Gastroesophageal sphincter (tissue), 4 donors: ENCODE results near the gene DENND5B. TPM values are rescaled to one million over a fixed set of nuclear protein-coding genes. Genes with fewer than 3 reads are reported as not detected.
"Not testable (repeated sequence)": the region's sequence is repeated elsewhere in the genome, so short reads cannot be mapped to it uniquely, and the experiment has no call there.

Source experiments
- ATAC-seq: fragments of 150-250 bp; one replicate; pipeline ENCODE4 v1.9.1; 2016; ENCODE audit warnings: mild to moderate bottlenecking, moderate library complexity
- H3K27ac ChIP-seq, 4 donors: fragments of 200-600 bp; sonication (generic) in 3 of 4; 1 replicate in 3 of 4; 2 replicates in 1 of 4; pipeline ENCODE4 v1.5.1; 2016 to 2019
- H3K27me3 ChIP-seq: fragments of 200-600 bp; sonication (generic); one replicate; pipeline ENCODE4 v1.5.1; 2019
- H3K36me3 ChIP-seq, 2 donors: fragments of 200-600 bp; sonication (generic); one replicate each; pipeline ENCODE4 v1.5.1; 2019; ENCODE audit warnings: control low read depth in 1 of 2
- H3K4me1 ChIP-seq, 3 donors: fragments of 200-600 bp; sonication (generic); 1 replicate in 2 of 3; 2 replicates in 1 of 3; pipeline ENCODE4 v1.5.1; 2016 to 2019; ENCODE audit warnings: control low read depth in 2 of 3
- H3K4me3 ChIP-seq, 2 donors: fragments of 200-600 bp; sonication (generic); one replicate each; pipeline ENCODE4 v1.5.1; 2019; ENCODE audit warnings: mild to moderate bottlenecking in 1 of 2, moderate library complexity in 1 of 2
- H3K9me3 ChIP-seq, 3 donors: fragments of 200-600 bp; sonication (generic); one replicate each; pipeline ENCODE4 v1.5.1; 2017 to 2019; ENCODE audit warnings: control low read depth in 2 of 3
- CTCF ChIP-seq, 4 experiments: fragments of 200-600 bp in 2 of 4; fragments of 450-650 bp in 2 of 4; sonication (generic) in 1 of 4; IDR thresholded peaks; one replicate each; pipeline ENCODE4 v1.5.1; 2017 to 2019; ENCODE audit warnings: antibody characterized with exemption in 4 of 4, mild to moderate bottlenecking in 2 of 4, moderate library complexity in 2 of 4
- EP300 ChIP-seq: sonication (generic); formaldehyde crosslinking; IDR thresholded peaks from one replicate; pipeline ENCODE4 v1.6.1; 2017; ENCODE audit warnings: antibody characterized with exemption, mild to moderate bottlenecking
- POLR2A ChIP-seq, 2 donors: fragments of 450-650 bp; IDR thresholded peaks; one replicate each; pipeline ENCODE4 v1.6.1; 2017; ENCODE audit warnings: antibody characterized with exemption in 2 of 2, mild to moderate bottlenecking in 2 of 2, moderate library complexity in 1 of 2
- POLR2AphosphoS5 ChIP-seq: sonication (generic); formaldehyde crosslinking; IDR thresholded peaks from one replicate; pipeline ENCODE4 v1.6.1; 2017; ENCODE audit warnings: antibody characterized with exemption
- WGBS, 2 donors: methylation state at CpG; one replicate each; pipeline ENCODE4 v1.1.5; 2018; ENCODE audit warnings: low coverage in 1 of 2; 5-methylcytosine and 5-hydroxymethylcytosine counted together
- total RNA-seq, 4 donors: library from RNA; depleted of rRNA; stranded (reverse); fragments of >200 nt; gene quantifications; one replicate each; pipeline ENCODE4 v1.1.0, GENCODE V29; 2016

Gene DENND5B
- total RNA-seq, 4 donors from 2014 or later = 14.7 to 40.8 (median 17.7) TPM

GRCh38 chr12:31578632-31579031 is 12.3 kb downstream of the DENND5B start:
- ATAC-seq = no peak
- peak overlapping the region in 1 of 4 donors; percentile 2 for H3K27ac ChIP-seq
- TF ChIP-seq CTCF (IDR thresholded peaks at IDR 0.05) (no peak), POLR2A (IDR thresholded peaks at IDR 0.05) (no peak), POLR2AphosphoS5 (no peak), EP300 (no peak)
- H3K9me3 ChIP-seq = no peaks in the 10 kb centered on the region
- H3K27me3 ChIP-seq = no peaks in the 10 kb centered on the region
- H3K36me3 ChIP-seq = no peaks in the 10 kb centered on the region
- WGBS, 2 donors = 0 to 15% methylated on average over 2 of the region's 2 CpGs
- H3K4me1 ChIP-seq = peaks cover 5 to 41% (median 8%) of the 10 kb centered on the region in 3 donors
- H3K4me3 ChIP-seq = no peak overlapping the region

- no peaks in the 10 kb centered on the region for H3K36me3 ChIP-seq
- WGBS, 2 donors = 29% methylated on average over 2 of the region's 2 CpGs
- H3K27me3 ChIP-seq = no peaks in the 10 kb centered on the region
- TF ChIP-seq EP300 (no peak), POLR2A (IDR thresholded peaks at IDR 0.05) (no peak), CTCF (IDR thresholded peaks at IDR 0.05) (no peak), POLR2AphosphoS5 (no peak)
- H3K9me3 ChIP-seq = no peaks in the 10 kb centered on the region
- H3K4me1 ChIP-seq = peaks cover 5 to 57% (median 8%) of the 10 kb centered on the region in 3 donors
- H3K27ac ChIP-seq = no peak overlapping the region
- no peak for ATAC-seq
- no peak overlapping the region for H3K4me3 ChIP-seq
Measured at GRCh38 chr12:31574803-31575575, 15.9 kb downstream of the DENND5B start.

GRCh38 chr12:31574367-31574766 is 16.6 kb downstream of the DENND5B start:
- not testable (repeated sequence) for ATAC-seq, H3K36me3 ChIP-seq, H3K27me3 ChIP-seq, H3K9me3 ChIP-seq, H3K27ac ChIP-seq, H3K4me3 ChIP-seq
- H3K4me1 ChIP-seq = peaks cover 5 to 56% (median 8%) of the 10 kb centered on the region in 3 donors
- WGBS, 2 donors = 89 to 91% methylated on average over 4 to 6 of the region's 7 CpGs

GRCh38 chr12:31572900-31573600 is 17.9 kb downstream of the DENND5B start:
- TF ChIP-seq POLR2AphosphoS5 (no peak), CTCF (IDR thresholded peaks at IDR 0.05) (no peak), POLR2A (IDR thresholded peaks at IDR 0.05) (no peak), EP300 (no peak)
- H3K27me3 ChIP-seq = no peaks in the 10 kb centered on the region
- 91 to 98% methylated on average over 3 of the region's 3 CpGs for WGBS, 2 donors
- H3K4me3 ChIP-seq = no peak overlapping the region
- H3K27ac ChIP-seq = no peak overlapping the region
- no peak for ATAC-seq
- no peaks in the 10 kb centered on the region for H3K36me3 ChIP-seq
- H3K4me1 ChIP-seq = peaks cover 0 to 43% (median under 1%) of the 10 kb centered on the region in 3 donors
- H3K9me3 ChIP-seq = no peaks in the 10 kb centered on the region

GRCh38 chr12:31570880-31571279 is 20.1 kb downstream of the DENND5B start:
- Histone ChIP-seq H3K4me3 (no peak overlapping the region), H3K27ac (no peak overlapping the region), H3K9me3 (no peaks in the 10 kb centered on the region), H3K36me3 (no peaks in the 10 kb centered on the region), H3K4me1 (peaks cover 0 to 37% (median 0%) of the 10 kb centered on the region in 3 donors), H3K27me3 (no peaks in the 10 kb centered on the region)
- no peak for TF ChIP-seq POLR2AphosphoS5
- no peak for TF ChIP-seq POLR2A (IDR thresholded peaks at IDR 0.05)
- no peak for TF ChIP-seq CTCF (IDR thresholded peaks at IDR 0.05)
- TF ChIP-seq EP300 = no peak
- ATAC-seq = no peak
- WGBS, 2 donors = 38 to 66% methylated on average over 5 of the region's 5 CpGs

GRCh38 chr12:31569517-31569916 is 21.4 kb downstream of the DENND5B start:
- not testable (repeated sequence) for ATAC-seq, H3K27me3 ChIP-seq, H3K36me3 ChIP-seq, H3K27ac ChIP-seq, H3K9me3 ChIP-seq, H3K4me3 ChIP-seq
- 100% methylated on average over 2 of the region's 2 CpGs; no CpG with 5 or more reads in 1 of the 2 donors for WGBS, 2 donors
- peaks cover 0 to 24% (median 0%) of the 10 kb centered on the region in 3 donors for H3K4me1 ChIP-seq
